Endothelial cell of umbilical vein (primary cell): ENCODE data around the gene VBP1. TPM values are rescaled to one million over a fixed set of nuclear protein-coding genes. Genes with fewer than 3 reads are reported as not detected.

ENCODE experiments used
- BruUV-seq: library from RNA; stranded (reverse); fragments of 400-500 nt; replicated peaks from 2 replicates; lab custom pipeline; 2021; lab: Mats Ljungman, UMichigan
- CTCF ChIA-PET: fragments of 300-600, 350-600 bp; sonication (Branson Sonifier 250); formaldehyde crosslinking; loops from one replicate; lab custom pipeline; 2021; ENCODE audit warnings: antibody characterized with exemption, inconsistent platforms; lab: Charles Lee
- POLR2A ChIA-PET: fragments of 300-600, 350-600 bp; sonication (Branson Sonifier 250); formaldehyde crosslinking; loops from one replicate; lab custom pipeline; 2021; ENCODE audit warnings: antibody characterized with exemption, inconsistent platforms; lab: Charles Lee
- DNase-seq: peaks from one replicate; pipeline ENCODE4 v3.0.0-alpha.2; 2011; ENCODE audit warnings: low read depth, low spot score
- FAIRE-seq: peaks from 2 replicates; lab custom pipeline; 2011; peaks lifted over from hg19 to GRCh38; lab: Jason Lieb, UNC
- H2AFZ ChIP-seq: 2 replicates; pipeline ENCODE4 v1.6.0; 2012; ENCODE audit warnings: low read depth, low read length, control low read depth, inconsistent platforms
- H3K27ac ChIP-seq: 2 replicates; pipeline ENCODE4 v1.5.1; 2011; ENCODE audit warnings: low read depth, mild to moderate bottlenecking, control low read depth, low read length, moderate library complexity; ENCODE audit not compliant: insufficient read depth
- H3K27me3 ChIP-seq, 2 experiments: 2 replicates each; pipeline versions ENCODE4 v1.6.0 to v1.6.1; 2011; ENCODE audit warnings: low read length in 2 of 2, mixed read lengths in 1 of 2; ENCODE audit not compliant: control insufficient read depth in 2 of 2, insufficient read depth in 2 of 2
- H3K36me3 ChIP-seq, 2 experiments: 2 replicates in 1 of 2; 3 replicates in 1 of 2; pipeline ENCODE4 v1.5.1; 2011; ENCODE audit warnings: low read length in 2 of 2, mild to moderate bottlenecking in 1 of 2, moderate library complexity in 1 of 2; ENCODE audit not compliant: control insufficient read depth in 2 of 2, insufficient read depth in 2 of 2; ENCODE audit errors: extremely low read depth in 1 of 2
- H3K4me1 ChIP-seq: 3 replicates; pipeline ENCODE4 v1.5.1; 2011; ENCODE audit warnings: mild to moderate bottlenecking, low read length; ENCODE audit not compliant: control insufficient read depth, insufficient read depth; ENCODE audit errors: extremely low read depth
- H3K4me2 ChIP-seq: 2 replicates; pipeline ENCODE4 v1.6.1; 2011; ENCODE audit warnings: low read length, control low read depth, mixed read lengths; ENCODE audit not compliant: insufficient read depth
- H3K4me3 ChIP-seq, 3 experiments: fragments of 200-600 bp in 1 of 3; sonication (generic), shearing (Covaris generic) in 1 of 3; replicated peaks in 1 of 3; 2 replicates each; pipeline ENCODE4 v1.5.1; 2011 to 2016; ENCODE audit warnings: control low read depth in 3 of 3, low read length in 3 of 3, mild to moderate bottlenecking in 2 of 3, inconsistent platforms in 1 of 3, low read depth in 1 of 3, moderate library complexity in 1 of 3; ENCODE audit not compliant: insufficient read depth in 1 of 3
- H3K79me2 ChIP-seq: 2 replicates; pipeline ENCODE4 v1.6.0; 2012; ENCODE audit warnings: low read length, inconsistent platforms; ENCODE audit not compliant: control insufficient read depth, insufficient read depth
- H3K9ac ChIP-seq: replicated peaks from 2 replicates; pipeline ENCODE3; 2011; ENCODE audit warnings: low read length, control low read depth; ENCODE audit not compliant: insufficient read depth; ENCODE audit errors: extremely low read depth
- H3K9me1 ChIP-seq: replicated peaks from 3 replicates; pipeline ENCODE4 v1.6.0; 2011; ENCODE audit warnings: mild to moderate bottlenecking, low read length; ENCODE audit not compliant: control insufficient read depth, insufficient read depth; ENCODE audit errors: extremely low read depth
- H3K9me3 ChIP-seq: replicated peaks from 2 replicates; pipeline ENCODE4 v1.5.1; 2012; ENCODE audit warnings: low read length, inconsistent platforms; ENCODE audit not compliant: control insufficient read depth, insufficient read depth
- H4K20me1 ChIP-seq: replicated peaks from 2 replicates; pipeline ENCODE3; 2011; ENCODE audit warnings: mild to moderate bottlenecking, low read length; ENCODE audit not compliant: control insufficient read depth, insufficient read depth; ENCODE audit errors: extremely low read depth
- CTCF ChIP-seq, 2 donors: IDR thresholded peaks; 1 replicate in 1 of 2; 2 replicates in 1 of 2; pipeline ENCODE4 v1.5.1; 2011; ENCODE audit warnings: low read length in 2 of 2, mild to moderate bottlenecking in 2 of 2, moderate library complexity in 2 of 2, control low read depth in 1 of 2, inconsistent platforms in 1 of 2, low read depth in 1 of 2; ENCODE audit not compliant: insufficient read depth in 1 of 2; ENCODE audit errors: extremely low read depth in 1 of 2
- EZH2 ChIP-seq: IDR thresholded peaks from 2 replicates; pipeline ENCODE4 v1.6.1; 2012; ENCODE audit warnings: borderline replicate concordance, low read depth, mild to moderate bottlenecking, moderate library complexity, low read length, inconsistent platforms; ENCODE audit not compliant: severe bottlenecking
- FOS ChIP-seq: IDR thresholded peaks from 2 replicates; pipeline ENCODE4 v1.6.1; 2011; ENCODE audit warnings: mild to moderate bottlenecking, low read length, moderate library complexity, borderline replicate concordance; ENCODE audit not compliant: insufficient read depth
- GATA2 ChIP-seq: IDR thresholded peaks from 2 replicates; pipeline ENCODE4 v1.7.0; 2011; ENCODE audit warnings: low read depth, mild to moderate bottlenecking, moderate library complexity, mixed read lengths, low read length; ENCODE audit not compliant: insufficient read length, insufficient read depth
- JUN ChIP-seq: IDR thresholded peaks from 2 replicates; pipeline ENCODE4 v1.6.1; 2011; ENCODE audit warnings: borderline replicate concordance, low read depth; ENCODE audit not compliant: insufficient read length, insufficient read depth
- MAX ChIP-seq: IDR thresholded peaks from 2 replicates; pipeline ENCODE4 v1.6.1; 2011; ENCODE audit not compliant: insufficient read depth, insufficient read length
- MYC ChIP-seq: IDR thresholded peaks from one replicate; pipeline ENCODE4 v1.6.1; 2011; ENCODE audit warnings: mild to moderate bottlenecking, low read depth, low read length
- POLR2A ChIP-seq: IDR thresholded peaks from 2 replicates; pipeline ENCODE4 v1.6.1; 2012; ENCODE audit warnings: low read depth, mild to moderate bottlenecking, control low read depth, low read length
- POLR2AphosphoS5 ChIP-seq: IDR thresholded peaks from 2 replicates; pipeline ENCODE4 v1.6.1; 2012; ENCODE audit warnings: low read depth, mild to moderate bottlenecking, control low read depth, low read length, moderate library complexity; ENCODE audit not compliant: insufficient read depth
- dilution Hi-C: fragments of 300-500 bp; cut with MboI; formaldehyde crosslinking; loops from one replicate; pipeline ENCODE4 v1.15.0; 2019; ENCODE audit warnings: low sequenced_read_pairs; ENCODE audit not compliant: extremely low pct_ligation_motif_present
- intact Hi-C: fragments of 100-400 bp; cut with micrococcal nuclease; formaldehyde crosslinking; loops from one replicate; pipeline ENCODE4 v1.10.0; 2022
- polyA plus RNA-seq, 4 experiments: library from polyadenylated mRNA; depleted of rRNA in 3 of 4; stranded (reverse) in 3 of 4; unstranded in 1 of 4; fragments of >200 nt; gene quantifications; 2 replicates each; pipeline versions ENCODE4 v1.2.1 to v1.2.3, GENCODE V29; 2011 to 2012; ENCODE audit warnings: missing spikeins in 1 of 4
- total RNA-seq: library from RNA; stranded (reverse); gene quantifications from 2 replicates; pipeline ENCODE4 v1.2.3, GENCODE V29; 2021

Gene VBP1
- total and polyA plus RNA-seq, 2 donors (not counting 3 experiments of a cell fraction or from before 2014, with no cell fraction given): 17.3 to 51.5 TPM

- H3K4me1 ChIP-seq: peaks cover 14% of the 10 kb centered on the region
- no peaks in the 10 kb centered on the region for H4K20me1 ChIP-seq
- H3K4me2 ChIP-seq: peak overlapping the region; percentile 43
- H3K36me3 ChIP-seq: no peaks in the 10 kb centered on the region
- POLR2A ChIA-PET: interaction anchor here (1.3 kb wide), 1 partner anchor 18 kb away, joined by 3 read pairs; no protein-coding TSS in a partner anchor
- H3K79me2 ChIP-seq: peaks cover 32% of the 10 kb centered on the region
- dilution Hi-C loops (no loop called here), intact Hi-C loops (loop anchor here (2.0 to 10.0 kb wide), 4 partner anchors 121 to 605 kb away; partner anchors contain the start of gene FUNDC2)
- BruUV-seq: TSS peak; percentile 72
- peak overlapping the region; percentile 67 for H2AFZ ChIP-seq
- H3K27ac ChIP-seq: peak overlapping the region; percentile 36
- H3K27me3 ChIP-seq: no peaks in the 10 kb centered on the region
- no peak for TF ChIP-seq POLR2A
- no peak for TF ChIP-seq MYC
- no peak for TF ChIP-seq EZH2
- no peak for TF ChIP-seq JUN
- no peak for TF ChIP-seq MAX
- no peak for TF ChIP-seq GATA2
- no peak for TF ChIP-seq CTCF (IDR thresholded peaks at IDR 0.05; ENCODE audit: extremely low read depth in 1 of 2, insufficient read depth in 1 of 2, low read depth in 1 of 2, low read length in 2 of 2)
- no peak for TF ChIP-seq FOS
- no peak for TF ChIP-seq POLR2AphosphoS5
- peak overlapping the region in 2 of 3 experiments; percentile 51 to 53 for H3K4me3 ChIP-seq
- CTCF ChIA-PET: interaction anchor here (0.6 to 2.9 kb wide), 9 partner anchors 10 to 298 kb away, joined by 3 to 25 read pairs (median 8); partner anchors contain the start of gene FUNDC2
- H3K9ac ChIP-seq: peak overlapping the region; percentile 30
- H3K9me3 ChIP-seq: no peaks in the 10 kb centered on the region
- H3K9me1 ChIP-seq: no peaks in the 10 kb centered on the region
- FAIRE-seq (no peak), DNase-seq (no peak)
These were observed 649 bp upstream of the VBP1 start for GRCh38 chrX:155215443-155216178.
